Natural killer cell treated with Interleukin-12 subunit alpha and Interleukin-12 subunit beta and Interleukin-15 and Interleukin-18, amount 100 ng/mL, for 72 hours (primary cell): ENCODE data around the gene AJUBA. TPM values are rescaled to one million over a fixed set of nuclear protein-coding genes. Genes with fewer than 3 reads are reported as not detected.

ENCODE experiments used
- ATAC-seq, 2 donors: fragments of 150-1000 bp; cut with Tn5 transposase in 1 of 2; sonication (Bioruptor Pico), chemical (Tn5 transposase) in 1 of 2; 2 replicates each; pipeline ENCODE4 v1.10.0; 2021
- DNase-seq: peaks from one replicate; pipeline ENCODE4 v3.0.0; 2022; ENCODE audit warnings: low spot score
- H3K27ac Mint-ChIP-seq, 2 donors: 1 replicate in 1 of 2; 2 replicates in 1 of 2; pipeline ENCODE4 v1.8.0; 2022; ENCODE audit warnings: mixed read lengths in 2 of 2, mild to moderate bottlenecking in 1 of 2, moderate library complexity in 1 of 2
- H3K27me3 Mint-ChIP-seq, 2 donors: 1 replicate in 1 of 2; 2 replicates in 1 of 2; pipeline ENCODE4 v1.8.0; 2022; ENCODE audit warnings: mixed read lengths in 2 of 2
- H3K36me3 Mint-ChIP-seq: one replicate; pipeline ENCODE4 v1.8.0; 2022; ENCODE audit warnings: mixed read lengths
- H3K4me1 Mint-ChIP-seq, 2 donors: 1 replicate in 1 of 2; 2 replicates in 1 of 2; pipeline ENCODE4 v1.8.0; 2022; ENCODE audit warnings: low read depth in 2 of 2, mixed read lengths in 2 of 2, mild to moderate bottlenecking in 1 of 2
- H3K4me3 Mint-ChIP-seq: one replicate; pipeline ENCODE4 v1.8.0; 2022; ENCODE audit warnings: mixed read lengths
- H3K9me3 Mint-ChIP-seq: 2 replicates; pipeline ENCODE4 v1.8.0; 2022; ENCODE audit warnings: mixed read lengths
- total RNA-seq, 2 donors: library from RNA; stranded (reverse); gene quantifications; one replicate each; pipeline ENCODE4 v1.2.3, GENCODE V29; 2022

Gene AJUBA
- total RNA-seq, 2 donors from 2014 or later, result 0.17 to 2.1 TPM

DNA sequence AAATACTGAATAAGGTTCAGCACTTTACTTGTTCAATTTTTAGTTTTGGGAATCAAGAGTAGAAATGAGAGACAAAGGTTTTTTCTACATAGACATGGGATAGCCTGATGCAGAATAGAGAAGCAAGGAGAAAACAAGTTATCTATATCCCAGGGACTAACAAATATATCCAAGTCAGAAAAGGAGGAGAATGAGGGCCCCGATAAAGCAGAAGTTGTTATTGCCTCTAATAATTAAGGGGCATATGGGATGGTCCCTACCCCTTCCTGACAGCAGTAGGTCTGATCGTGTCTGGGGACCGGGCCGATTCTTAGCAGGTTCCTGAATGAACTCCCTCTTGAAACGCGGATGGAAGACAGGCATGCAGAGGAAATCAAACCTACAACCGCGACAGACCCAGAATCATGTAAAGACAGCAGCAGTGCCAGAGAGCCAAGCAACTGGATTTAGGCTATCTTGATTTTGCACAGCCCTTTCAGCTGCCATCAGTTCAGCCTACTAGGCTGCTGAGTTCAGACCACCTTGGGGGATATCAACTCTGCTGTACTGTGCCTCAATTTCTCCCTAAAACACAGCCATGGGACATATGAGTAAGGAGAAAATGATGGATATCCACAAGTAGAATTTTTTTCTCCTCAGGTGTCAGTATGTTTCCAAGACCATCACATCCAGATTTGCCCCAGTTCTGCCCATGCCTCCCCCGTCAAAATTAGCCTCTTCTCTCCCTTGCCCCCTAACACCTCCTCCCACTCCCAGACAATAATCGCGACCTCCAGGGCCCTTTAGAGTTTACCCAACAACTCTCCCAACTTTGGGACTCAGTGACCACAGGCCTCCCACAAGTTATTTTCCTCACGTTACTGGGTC is 53.9 kb downstream of the AJUBA start:
- Mint-ChIP-seq H3K4me1 (peaks cover 9 to 19% of the 10 kb centered on the region in 2 donors), H3K27me3 (no peaks in the 10 kb centered on the region), H3K36me3 (peaks cover 13% of the 10 kb centered on the region), H3K9me3 (no peaks in the 10 kb centered on the region), H3K27ac (no peak overlapping the region), H3K4me3 (no peak overlapping the region)
- DNase-seq (no peak), ATAC-seq (no peak)

- H3K27me3 Mint-ChIP-seq, result no peaks in the 10 kb centered on the region
- peaks cover 24% of the 10 kb centered on the region for H3K36me3 Mint-ChIP-seq
- DNase-seq (no peak), ATAC-seq (no peak)
- no peaks in the 10 kb centered on the region for H3K9me3 Mint-ChIP-seq
- H3K4me1 Mint-ChIP-seq, result peaks cover 10 to 20% of the 10 kb centered on the region in 2 donors
- H3K4me3 Mint-ChIP-seq, result no peak overlapping the region
- H3K27ac Mint-ChIP-seq, result no peak overlapping the region
These were observed 56.0 kb downstream of the AJUBA start for GRCh38 chr14:22926316-22926715.

- DNase-seq (no peak), ATAC-seq (no peak)
- Mint-ChIP-seq H3K4me1 (peaks cover 14 to 20% of the 10 kb centered on the region in 2 donors), H3K9me3 (no peaks in the 10 kb centered on the region), H3K4me3 (no peak overlapping the region), H3K27me3 (no peaks in the 10 kb centered on the region), H3K36me3 (peaks cover 29% of the 10 kb centered on the region), H3K27ac (no peak overlapping the region)
These were observed 56.8 kb downstream of the AJUBA start for GRCh38 chr14:22925513-22925912.

- H3K4me3 Mint-ChIP-seq, result no peak overlapping the region
- H3K27me3 Mint-ChIP-seq, result no peaks in the 10 kb centered on the region
- peaks cover 34% of the 10 kb centered on the region for H3K36me3 Mint-ChIP-seq
- DNase-seq, result no peak
- ATAC-seq, result no peak
- no peaks in the 10 kb centered on the region for H3K9me3 Mint-ChIP-seq
- peaks cover 25 to 35% of the 10 kb centered on the region in 2 donors for H3K4me1 Mint-ChIP-seq
- no peak overlapping the region for H3K27ac Mint-ChIP-seq
These were observed 58.6 kb downstream of the AJUBA start for GRCh38 chr14:22923746-22924145.

DNA sequence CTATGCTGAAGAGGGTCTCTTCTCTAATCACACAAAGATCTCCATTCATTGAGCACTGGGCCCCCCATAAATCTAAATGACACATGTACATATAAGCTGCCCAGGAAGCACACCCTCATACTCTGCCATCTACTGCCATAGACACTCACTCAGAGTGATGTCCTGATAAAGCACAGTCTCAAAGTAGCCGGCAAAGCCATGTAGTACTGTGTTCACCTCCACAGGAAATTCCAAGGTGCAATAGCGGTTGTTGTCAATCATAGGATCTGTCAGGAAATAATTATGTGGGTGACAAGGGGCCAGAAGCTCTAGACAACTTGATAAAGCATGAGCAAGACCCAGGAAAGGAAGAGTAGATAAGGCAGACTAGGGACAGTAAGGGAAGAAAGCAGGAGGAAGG is 60.1 kb downstream of the AJUBA start:
- DNase-seq (no peak), ATAC-seq (no peak)
- Mint-ChIP-seq H3K4me1 (peaks cover 34 to 35% of the 10 kb centered on the region in 2 donors), H3K27ac (no peak overlapping the region), H3K27me3 (no peaks in the 10 kb centered on the region), H3K36me3 (peaks cover 45% of the 10 kb centered on the region), H3K9me3 (no peaks in the 10 kb centered on the region), H3K4me3 (no peak overlapping the region)

Other genes starting within 250 kb of the AJUBA start
- 100 to 1,000 TPM; 103 to 112 TPM for gene OXA1L, start 215.9 kb downstream of the AJUBA start, total RNA-seq
- under 1 TPM; 0.36 to 0.59 TPM for gene SLC7A7, start 167.1 kb downstream of the AJUBA start, total RNA-seq
- 100 to 1,000 TPM; 116 to 134 TPM for gene MRPL52, start 152.7 kb downstream of the AJUBA start, total RNA-seq
- gene MMP14, start 146.0 kb downstream of the AJUBA start, total RNA-seq, result 1 to 10 TPM; 3.7 to 8.0 TPM
- 10 to 100 TPM; 53.4 to 60.4 TPM for gene LRP10, start 110.8 kb downstream of the AJUBA start, total RNA-seq
- under 1 TPM in 1 of 2 donors, not detected in 1; 0.43 TPM for gene REM2, start 99.3 kb downstream of the AJUBA start, total RNA-seq
- gene RBM23, start 63.4 kb downstream of the AJUBA start, total RNA-seq, result 10 to 100 TPM; 88.2 to 94.1 TPM
- gene PRMT5, start 53.2 kb downstream of the AJUBA start, total RNA-seq, result 100 to 1,000 TPM; 108 to 171 TPM
- gene HAUS4, start 25.5 kb downstream of the AJUBA start, total RNA-seq, result 10 to 100 TPM; 34.4 to 56.8 TPM
- 10 to 100 TPM in 1 of 2 donors, 1 to 10 TPM in 1; 2.8 to 10.8 TPM for gene C14orf93, start 27.6 kb upstream of the AJUBA start, total RNA-seq
- gene PSMB5, start 52.3 kb upstream of the AJUBA start, total RNA-seq, result 100 to 1,000 TPM; 102 to 121 TPM
- not detected for gene PSMB11, start 59.7 kb upstream of the AJUBA start, total RNA-seq
- gene CDH24, start 75.0 kb upstream of the AJUBA start, total RNA-seq, result 1 to 10 TPM in 1 of 2 donors, under 1 TPM in 1; 0.73 to 1.0 TPM
- gene ACIN1, start 112.6 kb upstream of the AJUBA start, total RNA-seq, result 100 to 1,000 TPM; 186 to 250 TPM
- gene C14orf119, start 113.0 kb upstream of the AJUBA start, total RNA-seq, result 10 to 100 TPM; 41.2 to 55.2 TPM
- gene CIROP, start 122.4 kb upstream of the AJUBA start, total RNA-seq, result not detected
- gene CEBPE, start 136.7 kb upstream of the AJUBA start, total RNA-seq, result not detected
- 1 to 10 TPM in 1 of 2 donors, under 1 TPM in 1; 0.07 to 3.5 TPM for gene SLC7A8, start 201.1 kb upstream of the AJUBA start, total RNA-seq